HepG2 (cell line): Measurements from ENCODE around the gene DYNLT5. TPM values are rescaled to one million over a fixed set of nuclear protein-coding genes. Genes with fewer than 3 reads are reported as not detected.

Source experiments
- ATAC-seq: fragments of 200-7000 bp; cut with Tn5 transposase; 3 replicates; pipeline ENCODE4 v1.9.1; 2020; ENCODE audit warnings: mild to moderate bottlenecking, moderate library complexity
- BruUV-seq: library from RNA; stranded (reverse); fragments of 400-500 nt; replicated peaks from 2 replicates; lab custom pipeline; 2021; lab: Mats Ljungman, UMichigan
- CTCF ChIA-PET: fragments of 300-600 bp; formaldehyde crosslinking; extraction: SDS; loops from one replicate; lab custom pipeline; 2021; ENCODE audit warnings: low total read pairs, inconsistent platforms, low intra/inter-chr PET ratio; lab: Yijun Ruan, JAX
- POLR2A ChIA-PET: fragments of 350-600 bp; sonication (Branson Sonifier 250); formaldehyde crosslinking; loops from one replicate; lab custom pipeline; 2020; ENCODE audit warnings: antibody characterized with exemption, inconsistent platforms; lab: Yijun Ruan, JAX
- DNase-seq: peaks from one replicate; pipeline ENCODE4 v3.0.0-alpha.2; 2015; ENCODE audit warnings: low spot score
- FAIRE-seq: peaks from 3 replicates; lab custom pipeline; 2011; peaks lifted over from hg19 to GRCh38; lab: Jason Lieb, UNC
- H2AFZ ChIP-seq: one replicate; pipeline ENCODE4 v1.6.1; 2011; ENCODE audit warnings: low read length, inconsistent platforms
- H3K27ac ChIP-seq: fragments of 300-600 bp; 3 replicates; pipeline ENCODE4 v1.8.0; 2011; ENCODE audit warnings: mixed run types, mild to moderate bottlenecking, mixed read lengths, low read length, inconsistent platforms; ENCODE audit not compliant: insufficient read depth; ENCODE audit errors: extremely low read length
- H3K27me3 ChIP-seq, 2 experiments: fragments of 200-600 bp in 1 of 2; 2 replicates in 1 of 2; 3 replicates in 1 of 2; pipeline versions ENCODE4 v1.6.0 to v1.8.0; 2011; ENCODE audit warnings: low read length in 2 of 2, mild to moderate bottlenecking in 2 of 2, moderate library complexity in 2 of 2, inconsistent platforms in 1 of 2; ENCODE audit not compliant: insufficient read depth in 2 of 2, control insufficient read depth in 1 of 2
- H3K36me3 ChIP-seq, 2 experiments: fragments of 200-600 bp in 1 of 2; replicated peaks in 1 of 2; 2 replicates in 1 of 2; 3 replicates in 1 of 2; pipeline versions ENCODE4 v1.5.1 to v1.8.0; 2011; ENCODE audit warnings: low read length in 2 of 2, inconsistent platforms in 1 of 2; ENCODE audit not compliant: insufficient read depth in 2 of 2, control insufficient read depth in 1 of 2
- H3K4me1 ChIP-seq: 2 replicates; pipeline ENCODE4 v1.5.1; 2012; ENCODE audit warnings: low read length, inconsistent platforms; ENCODE audit not compliant: insufficient read depth
- H3K4me2 ChIP-seq: 2 replicates; pipeline ENCODE4 v1.6.0; 2011; ENCODE audit warnings: low read depth, low read length, inconsistent platforms
- H3K4me3 ChIP-seq, 3 experiments: fragments of 200-600 bp in 1 of 3; sonication (generic), shearing (Covaris generic) in 1 of 3; replicated peaks in 1 of 3; 2 replicates each; pipeline ENCODE4 v1.5.1; 2011 to 2016; ENCODE audit warnings: low read length in 3 of 3, inconsistent platforms in 2 of 3, low read depth in 2 of 3, mild to moderate bottlenecking in 2 of 3, control low read depth in 1 of 3, mixed read lengths in 1 of 3; ENCODE audit not compliant: insufficient read depth in 1 of 3
- H3K79me2 ChIP-seq: one replicate; pipeline ENCODE4 v1.6.1; 2011; ENCODE audit warnings: low read length, inconsistent platforms; ENCODE audit not compliant: insufficient read depth
- H3K9ac ChIP-seq: 2 replicates; pipeline ENCODE4 v1.6.0; 2011; ENCODE audit warnings: mild to moderate bottlenecking, low read depth, low read length, inconsistent platforms; ENCODE audit not compliant: insufficient read depth
- H3K9me3 ChIP-seq: 2 replicates; pipeline ENCODE4 v1.5.1; 2012; ENCODE audit warnings: mild to moderate bottlenecking, low read length
- H4K20me1 ChIP-seq: 2 replicates; pipeline ENCODE4 v1.6.0; 2011; ENCODE audit warnings: inconsistent platforms, mild to moderate bottlenecking, low read length, moderate library complexity; ENCODE audit not compliant: insufficient read depth
- AHDC1 ChIP-seq: sonication (generic); formaldehyde crosslinking; IDR thresholded peaks from 2 replicates; pipeline ENCODE4 v1.5.1; 2020; ENCODE audit warnings: mild to moderate bottlenecking, missing genetic modification reagents, borderline replicate concordance
- CCDC6 ChIP-seq: sonication (generic); formaldehyde crosslinking; IDR thresholded peaks from 2 replicates; pipeline ENCODE4 v1.8.1; 2022; ENCODE audit warnings: mild to moderate bottlenecking, missing genetic modification reagents, moderate library complexity
- FOSL2 ChIP-seq: sonication (generic); formaldehyde crosslinking; IDR thresholded peaks from 2 replicates; pipeline ENCODE4 v1.4.0; 2020; ENCODE audit warnings: missing genetic modification reagents
- HNF4A ChIP-seq: sonication (generic); formaldehyde crosslinking; IDR thresholded peaks from 2 replicates; pipeline ENCODE4 v1.4.0; 2020; ENCODE audit warnings: missing genetic modification reagents
- LRRFIP1 ChIP-seq: sonication (generic); formaldehyde crosslinking; conservative IDR thresholded peaks from 2 replicates; pipeline ENCODE4 v1.4.0; 2020; ENCODE audit warnings: missing genetic modification reagents
- MAFK ChIP-seq, 2 experiments: IDR thresholded peaks in 1 of 2; conservative IDR thresholded peaks in 1 of 2; 2 replicates each; pipeline ENCODE4 v1.6.1; 2011; ENCODE audit warnings: improper control_type of control experiment in 2 of 2, low read length in 2 of 2
- SAP130 ChIP-seq: IDR thresholded peaks from 2 replicates; pipeline ENCODE4 v1.6.1; 2016; ENCODE audit warnings: low read depth
- ZNF883 ChIP-seq: sonication (generic); formaldehyde crosslinking; IDR thresholded peaks from 2 replicates; pipeline ENCODE4 v1.5.1; 2020; ENCODE audit warnings: mild to moderate bottlenecking, missing genetic modification reagents; ENCODE audit errors: not compliant biosample characterization
- WGBS: methylation state at CpG from one replicate; pipeline ENCODE4 v1.1.6; 2017; ENCODE audit warnings: low lambda C conversion rate; 5-methylcytosine and 5-hydroxymethylcytosine counted together
- in situ Hi-C: cut with HindIII; loops from 2 replicates; pipeline ENCODE4 v1.10.0; 2017; ENCODE audit warnings: low pct_unique_long_range_greater_than_20kb; ENCODE audit not compliant: extremely low pct_ligation_motif_present
- intact Hi-C: fragments of 100-400 bp; cut with micrococcal nuclease; formaldehyde crosslinking; loops from one replicate; pipeline ENCODE4 v1.10.0; 2022; ENCODE audit not compliant: unreplicated experiment
- polyA plus RNA-seq, 8 experiments: library from polyadenylated mRNA; depleted of rRNA in 3 of 8; stranded (reverse) in 7 of 8; unstranded in 1 of 8; fragments of >200 nt; fragmentation: Illumina TruSeq in 4 of 8; extraction: Trizol in 4 of 8; gene quantifications; 2 replicates each; pipeline versions ENCODE4 v1.2.1 to v1.2.3, GENCODE V29; 2011 to 2016; ENCODE audit warnings: low read depth in 4 of 8, missing spikeins in 1 of 8, mixed read lengths in 1 of 8; ENCODE audit not compliant: insufficient read depth in 1 of 8
- total RNA-seq, 5 experiments: library from RNA; depleted of rRNA; stranded (reverse); fragments of >200 nt; fragmentation: Illumina TruSeq; extraction: Trizol; gene quantifications; 2 replicates each; pipeline ENCODE4 v1.2.3, GENCODE V29; 2016; ENCODE audit warnings: low read depth in 1 of 5

Gene DYNLT5
- total and polyA plus RNA-seq, 2 of the 13 experiments (the other 11 are each of a cell fraction or from before 2014, with no cell fraction given), result not detected

DNA sequence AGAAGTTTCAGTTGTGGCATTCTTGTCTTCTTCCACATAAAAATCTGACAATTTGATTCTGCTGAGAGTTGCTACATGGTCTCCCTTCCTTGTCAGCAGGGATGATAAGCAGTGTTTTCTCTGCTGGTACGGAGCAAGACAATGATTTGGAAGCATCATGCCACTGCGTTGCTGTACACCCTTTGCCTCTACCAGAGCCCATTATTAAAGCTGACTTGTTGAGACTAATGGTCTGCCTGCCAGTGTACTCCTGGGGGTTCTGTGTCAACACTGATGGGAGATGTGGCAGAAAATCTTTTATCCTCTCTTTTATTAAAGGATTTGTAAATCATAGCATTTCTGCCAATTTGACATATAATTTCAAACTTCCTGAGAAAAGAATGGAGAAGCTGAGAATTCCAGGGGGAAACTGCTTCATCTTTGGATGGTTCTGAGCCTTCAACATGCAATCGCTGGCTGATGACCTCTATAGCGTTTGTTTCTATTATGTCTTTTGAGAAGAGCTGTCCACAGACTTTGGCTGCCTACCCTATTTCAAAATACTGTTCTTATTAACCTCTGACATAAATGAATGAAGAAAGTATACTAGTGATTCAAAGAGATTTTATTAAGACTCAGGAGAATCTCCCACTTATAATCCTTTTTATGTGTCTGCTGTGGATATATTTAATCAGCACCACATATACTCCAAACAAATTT lies 47.9 kb upstream of the DYNLT5 start (continued):
- TF ChIP-seq LRRFIP1 (CRISPR knock-in tag) (no peak), CCDC6 (CRISPR knock-in tag) (no peak), ZNF883 (CRISPR knock-in tag) (no peak)

DNA sequence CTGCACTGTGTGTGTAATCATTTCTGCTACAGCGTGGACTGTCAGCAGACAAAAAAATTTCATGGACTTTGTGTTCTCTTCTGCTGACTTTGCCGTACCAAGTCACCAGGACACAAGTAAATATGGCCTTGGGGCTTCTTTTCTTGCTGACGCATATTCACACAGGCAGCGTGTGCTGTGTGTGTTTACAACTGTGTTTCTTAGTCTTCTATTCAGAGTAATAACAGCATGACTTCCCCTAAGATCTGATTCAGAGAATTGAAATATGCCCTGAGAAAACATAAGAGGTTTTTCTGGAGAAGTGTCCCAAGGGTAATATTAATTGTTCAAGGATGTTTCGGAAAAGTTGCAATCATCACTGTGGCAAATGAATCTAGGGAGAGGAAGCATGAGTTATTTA lies 47.1 kb upstream of the DYNLT5 start:
- ChIA-PET CTCF (no interaction called here), POLR2A (no interaction called here)
- H3K9me3 ChIP-seq, result no peaks in the 10 kb centered on the region
- DNase-seq (peak; percentile 39), ATAC-seq (peak; percentile 84), FAIRE-seq (peak; percentile 12)
- peak overlapping the region; percentile 2 for H3K27ac ChIP-seq
- H2AFZ ChIP-seq, result no peak overlapping the region
- no TSS peak for BruUV-seq
- H3K36me3 ChIP-seq, result no peaks in the 10 kb centered on the region
- no peaks in the 10 kb centered on the region for H4K20me1 ChIP-seq
- in situ Hi-C loops (no loop called here), intact Hi-C loops (no loop called here)
- H3K4me1 ChIP-seq, result peaks cover 18% of the 10 kb centered on the region
- H3K9ac ChIP-seq, result no peak overlapping the region
- WGBS, result 17% methylated on average over 5 of the region's 5 CpGs
- no peaks in the 10 kb centered on the region for H3K27me3 ChIP-seq
- no peak overlapping the region for H3K4me3 ChIP-seq
- H3K79me2 ChIP-seq, result no peaks in the 10 kb centered on the region
- H3K4me2 ChIP-seq, result peak overlapping the region; percentile 28; the same call in 1 of the 2 replicates
- TF ChIP-seq SAP130 (CRISPR knock-in tag) (0 out of 2 replicates have a peak, but pooled peaks have one; percentile 13), AHDC1 (CRISPR knock-in tag) (peak; percentile 46; the same call in 1 of the 2 replicates), HNF4A (CRISPR knock-in tag) (peak; percentile 74), MAFK (conservative IDR thresholded peaks at IDR 0.05 in 1 of 2, IDR thresholded peaks at IDR 0.05 in 1 of 2; ENCODE audit: low read length in 2 of 2) (peak; percentile 75 to 79), FOSL2 (CRISPR knock-in tag) (peak; percentile 34; the same call in 1 of the 2 replicates)
